Erythroblast (primary cell): Measurements from ENCODE around the gene ATP6V0C.

Experiments used
- GATA1 ChIP-seq: IDR thresholded peaks from 2 replicates; pipeline ENCODE4 v1.6.1; 2011; ENCODE audit warnings: low read depth, mild to moderate bottlenecking, control low read depth, low read length, moderate library complexity
- POLR2A ChIP-seq: IDR thresholded peaks from 2 replicates; pipeline ENCODE4 v1.6.1; 2011; ENCODE audit warnings: mild to moderate bottlenecking, low read length

DNA sequence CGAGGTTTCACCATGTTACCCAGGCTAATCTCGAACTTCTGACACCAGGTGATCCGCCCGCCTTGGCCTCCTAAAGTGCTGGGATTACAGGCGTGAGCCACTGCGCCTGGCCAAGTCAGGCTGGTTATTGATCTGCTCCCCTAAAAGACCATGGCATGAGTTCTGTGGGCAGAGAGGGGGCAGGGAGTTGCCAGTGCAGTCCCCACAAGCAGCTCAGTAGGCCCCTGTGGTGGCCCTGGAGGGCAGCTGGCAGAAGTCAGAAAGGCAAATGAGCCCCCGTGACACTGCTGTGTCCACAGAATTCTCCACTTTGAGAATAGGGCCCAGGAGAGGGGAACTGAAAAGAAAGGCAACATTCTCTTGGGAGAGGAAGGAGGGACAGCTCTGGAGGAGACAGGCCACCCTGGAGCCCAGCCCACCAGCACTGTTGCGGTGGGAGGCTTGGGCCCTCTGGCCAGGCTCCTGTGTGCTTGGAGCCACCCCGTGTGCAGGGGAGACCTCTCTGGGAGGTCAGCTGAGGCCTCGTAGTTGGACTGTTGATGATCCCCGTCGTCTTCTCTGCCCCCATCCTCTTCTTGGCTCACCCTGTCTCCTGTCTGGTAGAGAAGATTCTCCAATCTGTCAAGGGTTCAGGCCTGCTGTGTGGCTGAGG lies 4.3 kb downstream of the ATP6V0C start:
- TF ChIP-seq POLR2A (no peak), GATA1 (no peak)
